ENCODE measurements around the gene TAPT1. TPM values are rescaled to one million over a fixed set of nuclear protein-coding genes. Genes with fewer than 3 reads are reported as not detected.

The TAPT1 gene
- total RNA-seq, 1 experiment from 2014 or later = 11.1 TPM

- no peak overlapping the region for H3K14ac ChIP-seq (ENCODE audit: insufficient read depth, low read length)
- no peak overlapping the region for H3K9ac ChIP-seq (ENCODE audit: extremely low read depth, insufficient read length, low read length)
- no peak overlapping the region for H4K8ac ChIP-seq (replicated peaks; ENCODE audit: insufficient read length, low read depth, low read length)
- H2BK5ac ChIP-seq (ENCODE audit: insufficient read length, low read length) = no peak overlapping the region
- no peaks in the 10 kb centered on the region for H3K79me2 ChIP-seq (ENCODE audit: insufficient read depth, low read length)
- Mint-ChIP-seq H3K4me1 (no peaks in the 10 kb centered on the region), H3K9me3 (no peaks in the 10 kb centered on the region), H3K4me3 (no peak overlapping the region), H3K27me3 (ENCODE audit: low read depth) (no peaks in the 10 kb centered on the region), H3K27ac (no peak overlapping the region), H3K36me3 (ENCODE audit: insufficient read depth in 1 of 3, low read depth in 3 of 3) (peaks cover 6 to 9% (median 8%) of the 10 kb centered on the region in 3 experiments)
- no peak overlapping the region for H3K4ac ChIP-seq (ENCODE audit: low read depth, low read length)
- no CpG with 5 or more reads among the region's 1 CpG for WGBS (ENCODE audit: extremely low coverage, insufficient read length, low lambda C conversion rate)
- H3K27me3 ChIP-seq (ENCODE audit: insufficient read depth, low read length) = no peaks in the 10 kb centered on the region
- H2BK120ac ChIP-seq (ENCODE audit: low read depth, low read length, poor library complexity, severe bottlenecking) = no peak overlapping the region
- no peaks in the 10 kb centered on the region for H3K4me1 ChIP-seq (ENCODE audit: insufficient read depth, low read length)
- H3K27ac ChIP-seq (ENCODE audit: insufficient read length, low read depth, low read length) = no peak overlapping the region
- no peak overlapping the region for H2AFZ ChIP-seq (ENCODE audit: low read length)
- no peak for DNase-seq
- H2BK15ac ChIP-seq (ENCODE audit: low read depth, low read length) = no peak overlapping the region
- no peak overlapping the region for H3K4me2 ChIP-seq (ENCODE audit: insufficient read depth, insufficient read length, low read length)
- H3K56ac ChIP-seq (ENCODE audit: insufficient read length, low read depth, low read length) = no peak overlapping the region
- no peak overlapping the region for H4K5ac ChIP-seq (ENCODE audit: insufficient read length, low read depth, low read length)
- H3K23me2 ChIP-seq (ENCODE audit: insufficient read length, low read depth, low read length, poor library complexity, severe bottlenecking) = no peaks in the 10 kb centered on the region
- no peak overlapping the region for H2BK20ac ChIP-seq (ENCODE audit: low read depth, low read length, poor library complexity, severe bottlenecking)
- no peaks in the 10 kb centered on the region for H3K9me3 ChIP-seq (ENCODE audit: control insufficient read depth, low read depth, low read length)
- no peak overlapping the region for H2BK12ac ChIP-seq (ENCODE audit: insufficient read length, low read depth, low read length)
- H2AK5ac ChIP-seq (ENCODE audit: insufficient read length, low read length) = no peak overlapping the region
- no peaks in the 10 kb centered on the region for H3K79me1 ChIP-seq (ENCODE audit: insufficient read depth, low read depth, low read length, poor library complexity, severe bottlenecking)
- no peaks in the 10 kb centered on the region for H4K20me1 ChIP-seq (ENCODE audit: control insufficient read depth, insufficient read depth, insufficient read length)
- TF ChIP-seq CTCF (conservative IDR thresholded peaks at IDR 0.05) = no peak
- H3T11ph ChIP-seq (ENCODE audit: low read length) = no peak overlapping the region
- H4K91ac ChIP-seq (ENCODE audit: insufficient read length, low read depth, low read length) = no peak overlapping the region
- H3K18ac ChIP-seq (ENCODE audit: insufficient read length, low read depth, low read length) = no peak overlapping the region
- H3K23ac ChIP-seq (ENCODE audit: insufficient read length, low read depth, low read length) = no peak overlapping the region
Measured at GRCh38 chr4:16259241-16259888, 33.1 kb upstream of the TAPT1 start.
